OCI-LY7 (cell line): Measurements from ENCODE around the gene TSPAN10. TPM values are rescaled to one million over a fixed set of nuclear protein-coding genes. Genes with fewer than 3 reads are reported as not detected.
"Not testable (repeated sequence)": the region's sequence is repeated elsewhere in the genome, so short reads cannot be mapped to it uniquely, and the experiment has no call there.

Experiments used
- BruUV-seq: library from RNA; stranded (reverse); fragments of 400-500 nt; replicated peaks from 2 replicates; lab custom pipeline; 2021; lab: Mats Ljungman, UMichigan
- CTCF ChIA-PET: fragments of 300-600 bp; sonication (Branson Sonifier 250); formaldehyde crosslinking; loops from one replicate; lab custom pipeline; 2022; ENCODE audit warnings: antibody characterized with exemption; ENCODE audit not compliant: unreplicated experiment; lab: Charles Lee
- POLR2A ChIA-PET: fragments of 300-600 bp; sonication (Branson Sonifier 250); formaldehyde crosslinking; loops from one replicate; lab custom pipeline; 2022; ENCODE audit warnings: antibody characterized with exemption; lab: Charles Lee
- DNase-seq: peaks from one replicate; pipeline ENCODE4 v3.0.0-alpha.2; 2015; ENCODE audit warnings: low spot score
- H2AFZ ChIP-seq: fragments of 200-600 bp; sonication (generic), shearing (Covaris generic); 2 replicates; pipeline ENCODE4 v1.6.1; 2014; ENCODE audit warnings: mild to moderate bottlenecking, antibody characterized with exemption, low read length, moderate library complexity
- H3K27ac ChIP-seq: fragments of 200-600 bp; sonication (generic); 2 replicates; pipeline ENCODE4 v1.5.1; 2014; ENCODE audit warnings: mixed run types, low read depth, mild to moderate bottlenecking, moderate library complexity, low read length, inconsistent platforms; ENCODE audit not compliant: poor library complexity, severe bottlenecking
- H3K36me3 ChIP-seq: fragments of 200-600 bp; sonication (generic); 2 replicates; pipeline ENCODE4 v1.6.1; 2014; ENCODE audit warnings: mild to moderate bottlenecking, antibody characterized with exemption, low read length, moderate library complexity, mixed read lengths; ENCODE audit not compliant: insufficient read depth
- H3K4me1 ChIP-seq: fragments of 200-600 bp; sonication (generic); 2 replicates; pipeline ENCODE4 v1.5.1; 2014; ENCODE audit warnings: mild to moderate bottlenecking, low read length; ENCODE audit not compliant: insufficient read depth, poor library complexity, severe bottlenecking
- H3K4me2 ChIP-seq: fragments of 200-600 bp; sonication (generic); 2 replicates; pipeline ENCODE4 v1.6.1; 2014; ENCODE audit warnings: mild to moderate bottlenecking, low read length
- H3K4me3 ChIP-seq: fragments of 200-600 bp; sonication (generic); 2 replicates; pipeline ENCODE4 v1.5.1; 2014; ENCODE audit warnings: mild to moderate bottlenecking, low read depth, low read length; ENCODE audit not compliant: poor library complexity, severe bottlenecking
- H3K79me2 ChIP-seq: fragments of 200-600 bp; sonication (generic); 2 replicates; pipeline ENCODE4 v1.6.1; 2016; ENCODE audit warnings: low read depth, mild to moderate bottlenecking, low read length, moderate library complexity, mixed read lengths; ENCODE audit not compliant: insufficient read depth
- H3K9me2 ChIP-seq: fragments of 200-600 bp; sonication (generic); 2 replicates; pipeline ENCODE4 v1.6.1; 2016; ENCODE audit warnings: mild to moderate bottlenecking, low read length, mixed read lengths; ENCODE audit not compliant: insufficient read depth
- H3K9me3 ChIP-seq: fragments of 200-600 bp; sonication (generic); 2 replicates; pipeline ENCODE4 v1.6.1; 2014; ENCODE audit warnings: mild to moderate bottlenecking, mixed run types, low read length, mixed read lengths
- H4K20me1 ChIP-seq: fragments of 200-600 bp; sonication (generic); 2 replicates; pipeline ENCODE4 v1.6.1; 2014; ENCODE audit warnings: mild to moderate bottlenecking, antibody characterized with exemption, low read length, moderate library complexity, mixed read lengths; ENCODE audit not compliant: insufficient read depth
- CTCF ChIP-seq: fragments of 200-600 bp; sonication (generic); conservative IDR thresholded peaks from 2 replicates; pipeline ENCODE4 v1.5.1; 2014; ENCODE audit warnings: mild to moderate bottlenecking, antibody characterized with exemption, low read length, moderate library complexity, mixed read lengths
- EZH2phosphoT487 ChIP-seq: fragments of 200-600 bp; sonication (generic); IDR thresholded peaks from 2 replicates; pipeline ENCODE4 v1.6.1; 2018; ENCODE audit warnings: low read depth, borderline replicate concordance, mild to moderate bottlenecking, mixed run types, antibody characterized with exemption, low read length, moderate library complexity, mixed read lengths
- intact Hi-C: fragments of 100-400 bp; cut with micrococcal nuclease; formaldehyde crosslinking; loops from one replicate; pipeline ENCODE4 v1.10.0; 2022; ENCODE audit not compliant: unreplicated experiment
- total RNA-seq, 2 experiments: library from RNA; depleted of rRNA in 1 of 2; stranded (reverse); fragments of >200 nt in 1 of 2; shearing (Covaris generic) in 1 of 2; gene quantifications; 2 replicates each; pipeline ENCODE4 v1.2.3, GENCODE V29; 2014 to 2022

Gene TSPAN10
- total RNA-seq, 2 experiments from 2014 or later = 0.95 to 2.4 TPM

GRCh38 chr17:81615401-81615930 lies 21.5 kb upstream of the TSPAN10 start:
- no peak for DNase-seq
- no peaks in the 10 kb centered on the region for H3K9me3 ChIP-seq
- H4K20me1 ChIP-seq = no peaks in the 10 kb centered on the region
- H2AFZ ChIP-seq = no peak overlapping the region
- intact Hi-C loops = no loop called here
- H3K36me3 ChIP-seq = peaks cover 87% of the 10 kb centered on the region
- TF ChIP-seq EZH2phosphoT487 = no peak
- TF ChIP-seq CTCF = no peak
- no peaks in the 10 kb centered on the region for H3K4me1 ChIP-seq
- H3K79me2 ChIP-seq = peaks cover 14% of the 10 kb centered on the region; the same call in 1 of the 2 replicates
- ChIA-PET POLR2A (interaction anchor here (0.8 kb wide), 1 partner anchor 17 kb away, joined by 3 read pairs; no protein-coding TSS in a partner anchor), CTCF (no interaction called here)
- H3K4me3 ChIP-seq = no peak overlapping the region
- H3K27ac ChIP-seq = no peak overlapping the region
- no peaks in the 10 kb centered on the region for H3K9me2 ChIP-seq
- no TSS peak for BruUV-seq
- no peak overlapping the region for H3K4me2 ChIP-seq

- Histone ChIP-seq H3K9me3 (no peaks in the 10 kb centered on the region), H3K79me2 (peaks cover 14% of the 10 kb centered on the region; the same call in 1 of the 2 replicates), H3K27ac (no peak overlapping the region), H3K4me1 (no peaks in the 10 kb centered on the region), H3K4me3 (no peak overlapping the region), H3K36me3 (peaks cover 88% of the 10 kb centered on the region), H2AFZ (no peak overlapping the region), H3K9me2 (no peaks in the 10 kb centered on the region), H4K20me1 (no peaks in the 10 kb centered on the region), H3K4me2 (no peak overlapping the region)
- ChIA-PET POLR2A (no interaction called here), CTCF (no interaction called here)
- no peak for DNase-seq
- TF ChIP-seq EZH2phosphoT487 (no peak), CTCF (no peak)
- intact Hi-C loops = no loop called here
- no TSS peak for BruUV-seq
Observed at GRCh38 chr17:81616877-81617276, 20.1 kb upstream of the TSPAN10 start.

GRCh38 chr17:81618307-81618706 lies 18.7 kb upstream of the TSPAN10 start:
- H4K20me1 ChIP-seq, intact Hi-C loops, H3K4me1 ChIP-seq, H3K4me2 ChIP-seq, CTCF ChIA-PET, H2AFZ ChIP-seq, POLR2A ChIA-PET, H3K9me3 ChIP-seq, BruUV-seq, H3K27ac ChIP-seq, DNase-seq, H3K9me2 ChIP-seq, H3K4me3 ChIP-seq: not testable (repeated sequence)
- Histone ChIP-seq H3K36me3 (peaks cover 87% of the 10 kb centered on the region), H3K79me2 (peaks cover 14% of the 10 kb centered on the region; the same call in 1 of the 2 replicates)
